ENCODE data around the gene RSBN1L.
"Not testable (repeated sequence)": the region's sequence is repeated elsewhere in the genome, so short reads cannot be mapped to it uniquely, and the experiment has no call there.

The RSBN1L gene

GRCh38 chr7:77690289-77690688 lies 6.0 kb upstream of the RSBN1L start:
- no peak for DNase-seq

- no peak for DNase-seq
Measured at GRCh38 chr7:77691892-77692491, 4.3 kb upstream of the RSBN1L start.

DNA sequence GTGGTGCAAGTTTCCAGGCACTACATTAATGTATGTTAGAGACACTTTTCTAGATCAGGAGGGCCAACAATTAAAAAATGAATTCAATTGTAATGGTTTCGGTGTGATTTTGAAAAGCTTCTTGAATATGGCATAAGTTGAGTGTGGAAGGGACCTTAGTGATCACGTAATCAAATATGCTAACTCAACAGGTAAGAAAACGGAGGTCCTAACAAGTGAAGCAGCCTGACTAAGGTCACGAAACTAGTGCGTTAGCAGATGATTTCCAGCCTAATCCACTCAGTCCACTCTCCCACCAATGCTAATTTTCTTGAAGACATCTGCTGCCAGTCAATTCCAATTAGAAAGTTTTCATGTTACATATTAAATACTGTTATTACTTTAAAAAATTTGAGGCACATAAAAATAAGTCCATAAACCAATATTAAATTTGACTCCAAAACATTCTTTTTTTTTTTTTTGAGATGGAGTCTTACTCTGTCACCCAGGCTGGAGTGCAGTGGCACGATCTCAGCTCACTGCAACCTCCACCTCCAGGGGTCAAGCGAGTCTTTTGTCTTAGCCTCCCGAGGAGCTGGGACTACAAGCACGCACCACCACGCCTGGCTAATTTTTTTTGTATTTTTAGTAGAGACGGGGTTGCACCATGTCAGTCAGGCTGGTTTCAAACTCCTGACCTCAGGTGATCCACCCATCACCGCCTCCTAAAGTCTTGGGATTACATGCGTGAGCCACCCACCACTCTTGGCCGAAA lies 2.3 kb upstream of the RSBN1L start:
- no peak for DNase-seq

GRCh38 chr7:77696643-77697534 lies 630 bp downstream of the RSBN1L start:
- DNase-seq, result peak; percentile 36

DNA sequence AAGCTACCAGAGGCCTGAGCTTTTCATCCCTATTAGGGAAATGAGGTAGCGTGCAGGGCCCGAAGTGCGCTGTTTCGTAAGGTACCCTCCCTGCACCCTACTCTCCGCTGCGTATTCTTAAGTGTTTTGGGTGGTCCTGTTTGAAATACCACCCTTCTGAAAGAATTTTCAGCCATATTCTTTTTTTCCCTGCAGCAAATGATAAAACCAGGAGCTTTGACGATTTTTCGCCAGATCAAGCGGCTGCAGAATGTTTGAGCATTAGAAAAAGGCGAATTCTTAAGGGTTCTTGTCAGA lies 1.2 kb downstream of the RSBN1L start:
- no peak for DNase-seq

DNA sequence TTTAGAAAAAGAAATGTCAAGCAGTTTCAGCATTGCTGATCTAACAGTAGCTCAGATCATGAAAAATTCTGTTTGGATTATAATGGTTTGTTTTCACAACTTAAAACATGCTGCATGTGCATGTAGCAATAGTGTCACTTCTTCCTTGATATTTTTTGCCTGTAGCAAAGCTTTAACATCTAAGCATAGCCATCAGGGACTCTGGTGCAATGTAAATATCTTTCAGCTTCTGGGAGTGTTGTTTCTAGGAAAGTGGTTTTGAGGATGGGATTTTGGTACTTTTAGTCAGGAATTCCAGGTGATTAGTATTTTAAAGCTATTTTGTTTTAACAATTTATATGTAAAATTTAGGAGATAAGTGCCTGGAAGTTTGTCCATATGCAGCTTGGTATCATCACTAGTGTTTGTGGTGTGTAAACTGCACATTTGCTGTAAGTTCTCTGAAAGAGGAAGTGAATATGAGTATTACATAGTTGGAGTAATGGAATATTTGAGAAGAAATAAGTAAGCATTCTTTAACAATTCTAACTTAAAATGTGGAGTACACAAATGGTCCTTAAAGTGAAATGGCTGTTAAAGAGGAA lies 1.9 kb downstream of the RSBN1L start:
- no peak for DNase-seq

GRCh38 chr7:77699056-77699455 lies 2.8 kb downstream of the RSBN1L start:
- DNase-seq, result no peak

- DNase-seq, result no peak
Measured at GRCh38 chr7:77702513-77702912, 6.3 kb downstream of the RSBN1L start.

- DNase-seq, result no peak
Measured at GRCh38 chr7:77702968-77703472, 6.8 kb downstream of the RSBN1L start.

GRCh38 chr7:77703669-77704068 lies 7.4 kb downstream of the RSBN1L start:
- DNase-seq, result not testable (repeated sequence)

GRCh38 chr7:77707504-77707992 lies 11.3 kb downstream of the RSBN1L start:
- DNase-seq, result no peak

DNA sequence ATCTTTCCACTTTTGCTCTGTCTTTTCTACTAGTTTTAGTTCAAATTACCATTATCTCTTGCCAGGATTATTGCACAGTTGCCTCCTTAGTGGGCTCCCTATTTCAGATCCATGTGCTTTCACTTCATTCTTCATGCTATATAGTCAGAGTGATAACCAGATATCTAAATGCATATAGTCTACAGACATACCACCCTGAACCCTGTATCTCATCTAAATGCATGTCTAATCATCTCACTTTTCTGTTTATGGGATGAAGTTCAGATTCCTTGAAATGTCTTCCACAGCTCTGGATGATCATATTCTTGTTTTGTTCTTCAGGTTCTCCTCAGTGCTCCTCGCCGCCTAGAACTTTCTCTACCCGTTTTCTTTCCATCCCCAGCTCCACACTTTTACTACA lies 13.8 kb downstream of the RSBN1L start:
- no peak for DNase-seq

- no peak for DNase-seq
Measured at GRCh38 chr7:77710861-77711260, 14.6 kb downstream of the RSBN1L start.

GRCh38 chr7:77714195-77714594 lies 17.9 kb downstream of the RSBN1L start:
- DNase-seq, result no peak

DNA sequence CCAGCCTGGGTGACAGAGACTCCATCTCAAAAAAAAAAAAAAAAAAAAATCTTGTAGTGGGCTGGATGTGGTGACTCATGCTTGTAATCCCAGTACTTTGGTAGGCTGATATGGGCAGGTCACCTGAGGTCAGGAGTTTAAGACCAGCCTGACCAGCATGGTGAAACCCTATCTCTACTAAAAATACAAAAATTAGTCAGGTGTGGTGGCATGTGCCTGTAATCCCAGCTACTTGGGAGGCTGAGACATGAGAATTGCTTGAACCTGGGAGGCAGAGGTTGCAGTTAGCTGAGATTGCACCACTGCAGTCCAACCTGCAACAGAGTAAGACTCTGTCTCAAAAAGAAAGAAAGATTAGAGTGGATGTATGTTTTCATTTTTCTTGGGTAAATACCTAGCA lies 18.7 kb downstream of the RSBN1L start:
- not testable (repeated sequence) for DNase-seq

DNA sequence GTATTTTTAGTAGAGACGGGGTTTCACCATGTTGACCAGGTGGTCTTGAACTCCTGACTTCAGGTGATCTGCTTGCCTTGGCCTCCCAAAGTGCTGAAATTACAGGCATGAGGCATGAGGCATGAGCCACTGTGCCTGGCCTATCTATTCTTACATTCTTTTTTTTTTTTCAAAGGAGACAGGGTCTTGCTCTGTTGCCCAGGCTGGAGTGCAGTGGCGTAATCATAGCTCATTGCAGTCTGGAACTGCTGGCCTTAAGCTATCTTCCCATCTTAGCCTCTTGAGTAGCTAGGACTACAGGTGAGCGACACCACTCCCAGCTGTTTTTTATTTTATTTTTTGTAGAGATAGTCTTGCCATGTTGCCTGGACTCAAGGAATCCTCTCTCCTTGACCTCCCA lies 20.5 kb downstream of the RSBN1L start:
- no peak for DNase-seq

DNA sequence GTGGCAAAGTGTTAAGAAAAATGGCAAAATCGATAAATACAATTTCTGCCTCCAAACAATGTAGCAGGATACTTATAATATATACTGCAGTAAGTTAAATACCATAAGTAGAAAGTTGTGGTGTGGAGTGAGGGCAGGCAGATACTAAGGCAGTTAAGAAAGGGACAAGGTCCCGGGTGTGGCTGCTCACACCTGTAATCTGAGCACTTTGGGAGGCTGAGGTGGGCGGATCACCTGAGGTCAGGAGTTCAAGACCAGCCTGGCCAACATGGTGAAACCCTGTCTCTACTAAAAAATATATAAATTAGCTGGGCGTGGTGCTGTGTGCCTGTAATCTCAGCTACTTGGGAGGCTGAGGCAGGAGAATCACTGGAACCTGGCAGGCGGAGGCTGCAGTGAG lies 21.3 kb downstream of the RSBN1L start:
- DNase-seq, result not testable (repeated sequence)

DNA sequence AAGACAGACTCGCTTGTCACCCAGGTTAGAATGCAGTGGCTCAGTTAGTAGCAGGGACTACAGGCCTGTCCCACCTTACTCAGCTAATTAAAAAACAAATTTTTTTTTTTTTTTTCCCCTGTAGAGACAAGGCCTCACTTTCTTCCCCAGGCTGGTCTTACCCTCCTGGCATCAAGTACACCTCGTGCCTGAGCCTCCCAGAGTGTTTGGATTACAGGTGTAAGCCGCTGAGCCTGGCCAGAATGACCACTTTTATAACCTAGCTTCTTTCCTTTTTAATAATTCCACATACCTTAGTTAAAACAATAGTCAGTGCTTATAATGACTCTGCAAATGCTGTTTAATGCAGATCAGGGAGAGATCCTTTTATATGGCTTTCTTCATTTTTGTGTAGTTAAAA lies 31.3 kb downstream of the RSBN1L start:
- no peak for DNase-seq

DNA sequence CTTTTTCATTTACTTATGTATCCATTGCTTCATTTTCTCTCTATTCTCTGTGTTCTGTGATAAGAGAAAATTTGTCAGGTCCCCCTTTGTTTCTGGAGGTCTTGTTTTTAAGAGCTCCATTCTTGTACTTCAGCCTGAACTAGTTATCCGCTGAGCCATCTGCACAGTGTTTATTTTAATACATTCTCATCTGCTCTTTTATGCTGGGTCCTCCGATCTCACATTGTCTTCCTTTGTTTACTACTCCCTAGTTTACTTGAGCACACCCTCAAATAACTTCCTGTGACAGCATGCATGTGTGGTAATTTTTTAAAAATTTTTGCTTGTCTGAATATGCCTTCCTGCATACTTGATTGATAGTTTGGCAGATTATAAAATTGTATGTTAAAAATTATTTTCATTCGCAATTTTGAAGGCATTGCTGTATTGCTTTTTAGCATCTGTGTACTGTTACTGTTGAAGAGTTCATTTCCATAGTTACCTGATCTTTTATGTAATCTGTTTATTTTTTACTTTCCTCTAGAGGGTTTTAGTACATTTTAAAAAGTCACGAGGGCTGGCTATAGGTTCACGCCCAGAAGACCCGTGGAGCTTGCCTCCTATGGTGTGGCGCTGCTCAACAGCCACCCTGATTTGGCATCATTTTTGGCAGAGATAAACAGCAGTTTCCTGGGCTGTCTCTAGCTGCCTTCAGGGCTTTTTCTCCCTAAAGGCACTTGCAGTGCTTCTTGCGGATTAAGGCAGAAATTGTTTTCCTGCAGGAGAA lies 31.9 kb downstream of the RSBN1L start:
- DNase-seq, result no peak

GRCh38 chr7:77729574-77730348 lies 33.5 kb downstream of the RSBN1L start:
- no peak for DNase-seq

GRCh38 chr7:77731716-77732115 lies 35.5 kb downstream of the RSBN1L start:
- DNase-seq, result no peak

Measured in activated gamma-delta T cell (primary cell).